ENCODE results near the gene MND1. TPM values are rescaled to one million over a fixed set of nuclear protein-coding genes. Genes with fewer than 3 reads are reported as not detected.

Gene MND1
- total and polyA plus RNA-seq, 2 donors (not counting 3 experiments of a cell fraction or from before 2014, with no cell fraction given): 0.66 to 7.7 TPM

DNA sequence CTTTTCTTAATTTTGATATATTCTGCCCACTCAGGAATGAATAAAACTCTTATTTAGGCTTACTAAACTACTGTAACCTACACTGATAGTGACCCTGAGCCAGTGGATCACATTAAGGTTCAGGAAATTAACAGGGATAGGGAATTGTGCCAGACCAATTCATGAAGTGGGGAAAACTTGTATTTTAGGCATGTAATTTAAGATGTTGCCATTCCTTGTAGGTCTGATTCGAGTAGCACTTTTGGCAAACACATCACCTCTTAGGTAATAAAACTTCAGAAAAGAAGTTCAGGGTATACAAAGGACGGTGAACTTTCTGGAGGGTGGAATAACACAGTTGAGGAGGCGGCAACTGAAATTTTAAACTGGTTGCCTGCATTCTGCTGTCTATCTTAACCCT lies 54.9 kb downstream of the MND1 start:
- BruUV-seq (replicated peaks): no TSS peak
- TF ChIP-seq, protein P1, sequence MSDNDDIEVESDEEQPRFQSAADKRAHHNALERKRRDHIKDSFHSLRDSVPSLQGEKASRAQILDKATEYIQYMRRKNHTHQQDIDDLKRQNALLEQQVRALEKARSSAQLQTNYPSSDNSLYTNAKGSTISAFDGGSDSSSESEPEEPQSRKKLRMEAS (IDR thresholded peaks at IDR 0.05; ENCODE audit: insufficient read depth, insufficient read length): no peak
- TF ChIP-seq JUN (IDR thresholded peaks at IDR 0.05; ENCODE audit: borderline replicate concordance, insufficient read depth, insufficient read length, low read depth): no peak
- TF ChIP-seq POLR2A (IDR thresholded peaks at IDR 0.05; ENCODE audit: low read depth, low read length): no peak
- no peak for TF ChIP-seq GATA2 (IDR thresholded peaks at IDR 0.05; ENCODE audit: insufficient read depth, insufficient read length, low read depth, low read length)
- TF ChIP-seq EZH2 (IDR thresholded peaks at IDR 0.05; ENCODE audit: borderline replicate concordance, low read depth, low read length, severe bottlenecking): no peak
- TF ChIP-seq FOS (IDR thresholded peaks at IDR 0.05; ENCODE audit: borderline replicate concordance, insufficient read depth, low read length): no peak
- TF ChIP-seq, protein P2, sequence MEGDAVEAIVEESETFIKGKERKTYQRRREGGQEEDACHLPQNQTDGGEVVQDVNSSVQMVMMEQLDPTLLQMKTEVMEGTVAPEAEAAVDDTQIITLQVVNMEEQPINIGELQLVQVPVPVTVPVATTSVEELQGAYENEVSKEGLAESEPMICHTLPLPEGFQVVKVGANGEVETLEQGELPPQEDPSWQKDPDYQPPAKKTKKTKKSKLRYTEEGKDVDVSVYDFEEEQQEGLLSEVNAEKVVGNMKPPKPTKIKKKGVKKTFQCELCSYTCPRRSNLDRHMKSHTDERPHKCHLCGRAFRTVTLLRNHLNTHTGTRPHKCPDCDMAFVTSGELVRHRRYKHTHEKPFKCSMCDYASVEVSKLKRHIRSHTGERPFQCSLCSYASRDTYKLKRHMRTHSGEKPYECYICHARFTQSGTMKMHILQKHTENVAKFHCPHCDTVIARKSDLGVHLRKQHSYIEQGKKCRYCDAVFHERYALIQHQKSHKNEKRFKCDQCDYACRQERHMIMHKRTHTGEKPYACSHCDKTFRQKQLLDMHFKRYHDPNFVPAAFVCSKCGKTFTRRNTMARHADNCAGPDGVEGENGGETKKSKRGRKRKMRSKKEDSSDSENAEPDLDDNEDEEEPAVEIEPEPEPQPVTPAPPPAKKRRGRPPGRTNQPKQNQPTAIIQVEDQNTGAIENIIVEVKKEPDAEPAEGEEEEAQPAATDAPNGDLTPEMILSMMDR (IDR thresholded peaks at IDR 0.05; ENCODE audit: extremely low read depth in 1 of 2, insufficient read depth in 1 of 2, low read depth in 1 of 2, low read length in 2 of 2): no peak
- no peak for TF ChIP-seq MYC (IDR thresholded peaks at IDR 0.05; ENCODE audit: low read depth, low read length)
- no peak for TF ChIP-seq POLR2AphosphoS5 (IDR thresholded peaks at IDR 0.05; ENCODE audit: insufficient read depth, low read depth, low read length)
- intact Hi-C loops (cut with micrococcal nuclease): no loop called here
- Histone ChIP-seq H3K4me1 (ENCODE audit: control insufficient read depth, extremely low read depth, insufficient read depth, low read length) (no peaks in the 10 kb centered on the region), H3K36me3 (ENCODE audit: control insufficient read depth in 2 of 2, extremely low read depth in 1 of 2, insufficient read depth in 2 of 2, low read length in 2 of 2) (no peaks in the 10 kb centered on the region), H2AFZ (ENCODE audit: low read depth, low read length) (no peak overlapping the region), H3K9ac (replicated peaks; ENCODE audit: extremely low read depth, insufficient read depth, low read length) (no peak overlapping the region), H3K79me2 (ENCODE audit: control insufficient read depth, insufficient read depth, low read length) (no peaks in the 10 kb centered on the region), H4K20me1 (replicated peaks; ENCODE audit: control insufficient read depth, extremely low read depth, insufficient read depth, low read length) (no peaks in the 10 kb centered on the region), H3K4me2 (ENCODE audit: insufficient read depth, low read length) (no peak overlapping the region), H3K27me3 (ENCODE audit: control insufficient read depth in 2 of 2, insufficient read depth in 2 of 2, low read length in 2 of 2) (no peaks in the 10 kb centered on the region), H3K9me3 (replicated peaks; ENCODE audit: control insufficient read depth, insufficient read depth, low read length) (no peaks in the 10 kb centered on the region), H3K9me1 (replicated peaks; ENCODE audit: control insufficient read depth, extremely low read depth, insufficient read depth, low read length) (no peaks in the 10 kb centered on the region), H3K4me3 (replicated peaks in 1 of 3; ENCODE audit: insufficient read depth in 1 of 3, low read depth in 1 of 3, low read length in 3 of 3) (no peak overlapping the region), H3K27ac (ENCODE audit: insufficient read depth, low read depth, low read length) (no peak overlapping the region)
- CTCF ChIA-PET: no interaction called here
- FAIRE-seq (no peak), DNase-seq (ENCODE audit: low read depth, low spot score) (no peak)
- POLR2A ChIA-PET: no interaction called here
- dilution Hi-C loops (cut with MboI; ENCODE audit: extremely low pct_ligation_motif_present, low sequenced_read_pairs): no loop called here

All from endothelial cell of umbilical vein (primary cell).